ENCODE results near the gene PRSS21.

The PRSS21 gene

DNA sequence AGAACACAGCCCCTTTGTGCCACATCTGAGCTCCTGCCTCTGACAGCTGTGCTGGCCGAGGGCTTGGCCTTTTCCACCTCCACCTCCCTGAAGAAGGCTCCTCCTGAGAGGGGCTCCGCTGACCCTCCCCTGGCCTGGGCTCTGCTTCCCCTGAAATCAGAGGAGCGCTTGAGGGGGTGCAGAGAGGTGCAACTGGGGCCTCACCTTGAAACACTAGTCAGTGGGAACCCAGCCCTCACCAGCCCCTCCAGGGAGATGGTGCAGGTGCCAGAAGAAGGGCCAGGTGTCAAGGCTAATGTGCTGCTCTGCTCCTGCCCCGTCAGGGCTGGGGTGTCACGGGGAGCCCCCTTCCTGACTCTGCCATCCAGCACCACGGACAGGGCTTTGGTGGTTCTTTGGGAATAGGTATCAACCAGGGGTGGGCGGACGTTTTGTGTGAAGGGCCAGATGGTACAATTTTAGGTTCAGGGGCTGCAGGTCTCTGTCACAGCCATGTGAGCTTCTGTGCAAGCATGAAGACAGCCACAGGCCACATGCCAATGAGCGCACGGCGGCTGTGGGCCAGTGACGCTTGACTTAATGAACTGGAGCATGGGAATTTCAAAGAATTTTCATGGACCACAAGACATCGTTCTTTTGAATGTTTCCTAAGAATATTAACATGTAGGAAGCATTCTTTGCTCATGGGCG is 10.9 kb downstream of the PRSS21 start:
- DNase-seq (ENCODE audit: low read depth): no peak
- in situ Hi-C loops (cut with HindIII; ENCODE audit: low sequenced_read_pairs): no loop called here
- TF ChIP-seq, protein P1, sequence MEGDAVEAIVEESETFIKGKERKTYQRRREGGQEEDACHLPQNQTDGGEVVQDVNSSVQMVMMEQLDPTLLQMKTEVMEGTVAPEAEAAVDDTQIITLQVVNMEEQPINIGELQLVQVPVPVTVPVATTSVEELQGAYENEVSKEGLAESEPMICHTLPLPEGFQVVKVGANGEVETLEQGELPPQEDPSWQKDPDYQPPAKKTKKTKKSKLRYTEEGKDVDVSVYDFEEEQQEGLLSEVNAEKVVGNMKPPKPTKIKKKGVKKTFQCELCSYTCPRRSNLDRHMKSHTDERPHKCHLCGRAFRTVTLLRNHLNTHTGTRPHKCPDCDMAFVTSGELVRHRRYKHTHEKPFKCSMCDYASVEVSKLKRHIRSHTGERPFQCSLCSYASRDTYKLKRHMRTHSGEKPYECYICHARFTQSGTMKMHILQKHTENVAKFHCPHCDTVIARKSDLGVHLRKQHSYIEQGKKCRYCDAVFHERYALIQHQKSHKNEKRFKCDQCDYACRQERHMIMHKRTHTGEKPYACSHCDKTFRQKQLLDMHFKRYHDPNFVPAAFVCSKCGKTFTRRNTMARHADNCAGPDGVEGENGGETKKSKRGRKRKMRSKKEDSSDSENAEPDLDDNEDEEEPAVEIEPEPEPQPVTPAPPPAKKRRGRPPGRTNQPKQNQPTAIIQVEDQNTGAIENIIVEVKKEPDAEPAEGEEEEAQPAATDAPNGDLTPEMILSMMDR (IDR thresholded peaks at IDR 0.05; ENCODE audit: low read depth, low read length, missing control alignments): no peak
- H3K4me3 ChIP-seq (ENCODE audit: low read depth, low read length): no peak overlapping the region

DNA sequence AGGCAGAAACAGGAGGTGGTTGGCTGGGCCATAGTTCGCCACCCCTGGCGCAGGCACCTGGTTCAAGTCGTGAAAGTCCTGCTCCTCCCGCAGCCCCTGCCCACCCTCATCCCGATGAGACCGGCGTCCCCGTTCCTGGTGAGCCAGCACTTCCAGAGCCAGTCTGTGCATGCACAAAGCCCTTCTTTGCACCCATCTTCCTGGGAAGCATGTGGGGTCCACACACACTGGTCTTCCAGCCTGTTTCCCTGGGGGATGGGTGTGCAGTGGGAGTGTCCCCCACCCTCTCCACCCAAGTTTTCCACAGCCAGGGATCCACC is 11.4 kb downstream of the PRSS21 start:
- TF ChIP-seq, protein P1 (IDR thresholded peaks at IDR 0.05; ENCODE audit: low read depth, low read length, missing control alignments): no peak
- in situ Hi-C loops (cut with HindIII; ENCODE audit: low sequenced_read_pairs): no loop called here
- no peak for DNase-seq (ENCODE audit: low read depth)
- no peak overlapping the region for H3K4me3 ChIP-seq (ENCODE audit: low read depth, low read length)

DNA sequence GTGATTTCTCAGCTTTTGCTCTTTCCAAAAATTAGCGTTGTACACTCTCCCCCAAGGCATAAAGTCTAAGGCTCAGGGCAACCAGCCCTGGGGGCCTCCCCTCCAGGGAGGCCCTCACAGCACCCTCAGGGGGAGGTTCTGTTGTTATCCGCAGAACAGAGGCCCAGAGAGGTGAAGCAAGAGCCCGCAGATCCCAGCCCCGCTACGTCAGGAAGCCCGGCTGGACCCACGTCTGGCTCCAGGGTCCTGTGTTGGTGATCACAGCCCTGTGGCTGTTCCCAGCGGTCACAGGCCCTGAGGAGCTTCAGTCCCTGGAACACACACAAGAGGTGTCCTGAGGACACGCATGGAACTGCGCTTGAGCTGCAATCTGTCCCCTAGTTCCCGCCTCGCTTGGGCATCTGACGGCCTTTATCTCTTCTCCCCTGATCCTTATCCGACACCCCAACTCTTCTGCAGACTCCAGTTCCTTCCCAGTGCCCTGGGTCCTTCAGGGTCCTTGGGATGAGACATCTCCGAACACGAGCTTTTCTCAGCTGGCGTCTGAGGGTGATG is 11.9 kb downstream of the PRSS21 start:
- no peak for DNase-seq (ENCODE audit: low read depth)
- in situ Hi-C loops (cut with HindIII; ENCODE audit: low sequenced_read_pairs): no loop called here
- H3K4me3 ChIP-seq (ENCODE audit: low read depth, low read length): no peak overlapping the region
- TF ChIP-seq, protein P1 (IDR thresholded peaks at IDR 0.05; ENCODE audit: low read depth, low read length, missing control alignments): no peak

DNA sequence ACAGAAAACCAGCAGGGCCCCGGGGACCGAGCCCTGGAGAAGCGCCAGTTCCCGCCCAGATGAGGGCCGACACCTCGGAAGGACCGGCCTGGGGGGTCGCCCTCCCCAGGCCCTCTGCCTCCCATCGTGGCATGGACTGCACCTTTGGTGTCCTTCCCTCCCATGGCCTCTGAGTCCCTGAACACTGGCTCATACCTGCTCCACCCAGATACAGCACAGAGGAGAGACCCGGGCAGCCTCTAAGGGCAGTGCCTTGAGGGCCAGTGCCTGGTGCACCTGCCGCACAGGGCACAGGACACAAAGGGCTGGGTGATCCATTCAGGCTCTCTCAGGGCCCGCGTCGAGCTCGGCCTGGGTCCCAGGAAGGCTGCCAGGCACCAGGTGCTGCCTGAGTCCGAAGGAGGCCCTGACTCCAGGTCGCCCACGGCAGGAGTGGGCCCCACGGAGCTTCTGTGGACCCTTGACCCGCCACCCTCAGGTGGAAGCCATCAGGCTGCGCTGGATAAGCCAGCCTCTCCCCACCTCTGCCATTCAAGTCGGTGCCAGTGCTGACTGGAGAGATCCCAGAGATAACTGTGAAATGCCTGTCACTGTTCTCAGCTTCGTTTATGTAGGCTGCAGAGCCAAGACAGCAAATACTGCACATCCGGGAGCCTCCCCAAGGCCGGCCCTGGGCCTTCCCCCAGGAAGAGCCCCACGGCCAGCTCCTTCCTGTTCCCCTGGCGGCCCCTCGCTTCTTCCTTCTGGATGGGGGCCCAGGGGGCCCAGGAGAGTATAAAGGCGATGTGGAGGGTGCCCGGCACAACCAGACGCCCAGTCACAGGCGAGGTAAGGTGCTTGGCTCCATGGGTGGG is 12.7 kb downstream of the PRSS21 start, which contains the start of gene ZG16B:
Gene ZG16B, plus strand, starts transcription at position 803 of the 854 bp plus-strand sequence. CDS start 139 bp downstream, outside the sequence.
- in situ Hi-C loops (cut with HindIII; ENCODE audit: low sequenced_read_pairs): no loop called here
- no peak for DNase-seq (ENCODE audit: low read depth)
- no peak within 1 kb of the TSS for H3K4me3 ChIP-seq (ENCODE audit: low read depth, low read length)
- TF ChIP-seq, protein P1 (IDR thresholded peaks at IDR 0.05; ENCODE audit: low read depth, low read length, missing control alignments): no peak

DNA sequence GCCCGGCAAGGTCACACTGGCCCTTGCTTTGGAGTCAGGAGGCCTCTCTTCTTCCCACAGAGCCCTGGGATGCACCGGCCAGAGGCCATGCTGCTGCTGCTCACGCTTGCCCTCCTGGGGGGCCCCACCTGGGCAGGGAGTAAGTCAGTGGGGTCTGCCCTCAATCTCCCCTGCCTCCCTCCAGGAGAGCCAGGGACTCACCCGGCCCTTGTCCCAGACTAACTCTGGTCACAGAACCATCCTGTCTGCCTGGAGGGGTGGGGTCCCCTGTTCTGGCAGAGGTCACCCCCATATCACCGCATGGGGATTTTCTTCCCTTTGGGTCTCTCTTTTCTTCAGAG is 13.3 kb downstream of the PRSS21 start:
- no peak for DNase-seq (ENCODE audit: low read depth)
- TF ChIP-seq, protein P1 (IDR thresholded peaks at IDR 0.05; ENCODE audit: low read depth, low read length, missing control alignments): no peak
- in situ Hi-C loops (cut with HindIII; ENCODE audit: low sequenced_read_pairs): no loop called here
- no peak overlapping the region for H3K4me3 ChIP-seq (ENCODE audit: low read depth, low read length)

DNA sequence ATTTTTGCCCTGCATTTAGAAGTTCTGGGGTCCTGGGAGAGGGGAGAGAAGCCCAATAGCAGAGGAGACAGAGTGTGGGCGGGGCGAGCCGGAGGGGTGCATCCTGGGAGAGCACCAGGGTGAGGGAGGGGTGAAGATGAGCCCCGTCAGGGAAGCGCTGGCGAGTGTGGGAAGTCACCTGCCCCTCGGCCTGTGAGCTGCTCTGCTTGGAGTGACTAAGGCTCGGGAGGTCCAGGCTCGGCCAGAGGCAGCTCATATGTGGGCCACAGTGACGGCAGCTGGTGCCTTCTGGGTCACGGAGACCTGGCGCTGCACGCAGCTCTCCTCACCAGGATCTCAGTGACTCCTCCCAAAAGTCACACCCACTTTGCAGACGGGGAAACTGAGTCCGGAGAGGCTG is 14.2 kb downstream of the PRSS21 start:
- H3K4me3 ChIP-seq (ENCODE audit: low read depth, low read length): no peak overlapping the region
- no peak for DNase-seq (ENCODE audit: low read depth)
- TF ChIP-seq, protein P1 (IDR thresholded peaks at IDR 0.05; ENCODE audit: low read depth, low read length, missing control alignments): no peak
- in situ Hi-C loops (cut with HindIII; ENCODE audit: low sequenced_read_pairs): no loop called here
